Activated CD4-positive, alpha-beta T cell treated with anti-CD3 and anti-CD28 coated beads for 1 hour (primary cell): ENCODE measurements around the gene SLC6A2.

Experiments used
- DNase-seq: peaks from one replicate; pipeline ENCODE4 v3.0.0-alpha.2; 2020

The SLC6A2 gene

DNA sequence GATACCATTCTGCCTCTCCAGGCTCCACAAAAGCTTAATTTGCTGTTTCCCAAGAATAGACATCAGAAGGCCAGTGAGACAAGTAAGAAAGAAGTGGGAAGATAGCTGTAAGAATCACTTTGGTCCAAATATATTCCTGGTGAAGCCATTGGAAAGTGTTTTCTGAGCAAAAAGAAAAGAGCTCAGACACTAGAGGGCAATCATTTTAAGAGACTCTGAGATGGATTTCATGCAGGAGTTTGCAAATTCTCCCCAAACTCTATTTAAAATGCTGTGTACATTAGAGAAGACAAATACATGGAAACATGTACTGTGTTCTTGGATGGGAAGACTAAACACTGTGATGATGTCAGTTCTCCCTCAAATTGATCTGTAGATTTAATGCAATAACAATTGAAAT lies 8.0 kb upstream of the SLC6A2 start:
- no peak for DNase-seq

DNA sequence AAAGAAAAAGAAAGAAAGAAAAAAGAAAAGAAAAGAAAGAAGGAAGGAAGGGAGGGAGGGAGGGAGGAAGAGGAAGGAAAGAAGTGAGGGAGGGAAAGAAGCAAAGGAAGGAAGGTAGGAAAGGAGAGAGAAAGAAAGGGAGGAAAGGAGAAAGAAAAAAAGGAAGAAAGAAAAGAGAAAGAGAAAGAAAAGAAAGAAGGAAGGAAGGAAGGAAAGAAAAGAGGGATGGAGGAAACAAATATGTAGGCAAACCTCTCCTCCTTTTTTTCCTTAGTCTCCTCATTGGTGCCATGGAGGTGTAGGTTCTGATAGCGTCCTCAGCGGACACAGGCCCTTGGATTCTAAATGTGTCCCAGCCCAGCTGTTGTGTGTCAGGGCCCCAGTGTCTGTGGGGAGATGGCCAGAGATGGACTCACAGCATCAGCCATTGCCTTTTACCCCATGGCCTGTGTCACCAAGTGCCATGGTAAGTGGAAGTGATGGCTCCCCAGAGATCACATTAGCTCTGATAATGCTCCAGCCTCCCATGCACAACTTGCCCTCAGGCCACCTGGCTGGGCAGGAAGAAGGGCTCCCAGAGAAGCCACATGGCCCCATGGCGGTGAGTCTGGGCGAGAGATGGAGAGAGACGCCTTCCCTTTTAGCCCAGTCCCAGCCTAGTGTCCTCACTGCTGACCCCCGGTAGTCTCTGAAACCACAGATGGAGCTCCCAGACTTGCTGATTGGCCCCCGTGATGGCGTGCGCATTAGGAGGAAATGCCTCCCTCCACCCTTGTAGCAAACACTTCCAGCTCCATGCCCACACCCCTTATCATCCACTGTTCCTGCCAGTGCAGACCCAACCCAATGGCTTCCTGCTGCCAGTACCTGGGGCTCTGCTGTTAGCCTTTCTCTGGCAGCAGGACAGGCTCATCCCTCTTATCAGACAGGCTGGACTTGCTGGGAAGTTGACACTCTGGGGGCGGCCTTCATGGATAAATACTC lies 3.7 kb upstream of the SLC6A2 start:
- DNase-seq, result no peak

DNA sequence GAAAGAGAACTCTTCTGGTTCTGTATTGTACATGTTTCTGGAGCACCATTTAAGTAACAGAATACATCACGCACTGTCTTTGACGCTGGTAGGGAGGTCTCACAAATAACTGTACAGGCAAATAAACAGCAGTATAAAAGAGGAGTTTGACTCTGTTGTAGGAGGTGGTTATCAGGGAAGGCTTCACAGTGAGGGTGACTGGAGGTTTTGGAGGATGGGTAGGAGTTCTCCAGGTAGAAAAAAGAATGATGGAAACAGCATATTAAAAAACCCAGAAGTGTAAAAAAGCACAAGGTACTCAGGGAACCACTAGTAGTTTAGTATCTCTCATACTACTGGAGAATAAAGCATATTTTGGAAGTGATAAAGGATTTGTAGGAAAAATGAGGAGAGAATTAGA lies 2.7 kb upstream of the SLC6A2 start:
- no peak for DNase-seq

DNA sequence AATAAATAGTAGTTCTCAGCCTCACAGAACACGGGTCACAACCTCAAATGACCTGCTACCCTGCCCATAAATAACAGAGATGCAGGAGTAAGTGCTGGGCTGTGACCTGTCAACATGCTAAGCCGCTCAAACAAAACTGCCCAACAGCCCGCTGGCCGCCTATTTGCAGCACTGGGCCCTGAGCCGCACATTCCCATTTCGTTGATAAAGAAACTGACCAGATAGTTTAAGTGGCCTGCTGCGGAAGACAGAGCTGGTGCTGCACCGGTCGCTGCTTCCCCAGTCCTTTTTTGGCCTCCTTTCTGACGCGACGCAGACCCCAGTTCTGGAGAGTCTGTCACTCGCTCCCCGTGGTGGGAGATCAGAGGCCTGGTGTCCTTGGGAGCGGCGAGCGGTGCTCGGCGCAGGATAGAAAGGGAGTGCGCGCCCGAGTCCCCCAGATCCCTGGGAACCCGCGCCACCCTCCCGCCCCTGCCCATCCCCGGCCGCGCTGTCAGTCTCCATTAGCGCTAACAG lies 349 bp upstream of the SLC6A2 start:
- no peak for DNase-seq

DNA sequence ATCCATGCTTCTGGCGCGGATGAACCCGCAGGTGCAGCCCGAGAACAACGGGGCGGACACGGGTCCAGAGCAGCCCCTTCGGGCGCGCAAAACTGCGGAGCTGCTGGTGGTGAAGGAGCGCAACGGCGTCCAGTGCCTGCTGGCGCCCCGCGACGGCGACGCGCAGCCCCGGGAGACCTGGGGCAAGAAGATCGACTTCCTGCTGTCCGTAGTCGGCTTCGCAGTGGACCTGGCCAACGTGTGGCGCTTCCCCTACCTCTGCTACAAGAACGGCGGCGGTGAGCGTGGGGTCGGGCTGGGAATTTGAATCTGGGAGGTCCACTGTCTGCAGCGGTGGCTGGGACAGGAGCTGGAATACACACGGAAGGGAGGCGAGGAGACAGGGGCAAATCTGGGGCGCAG lies 904 bp downstream of the SLC6A2 start:
- no peak for DNase-seq

DNA sequence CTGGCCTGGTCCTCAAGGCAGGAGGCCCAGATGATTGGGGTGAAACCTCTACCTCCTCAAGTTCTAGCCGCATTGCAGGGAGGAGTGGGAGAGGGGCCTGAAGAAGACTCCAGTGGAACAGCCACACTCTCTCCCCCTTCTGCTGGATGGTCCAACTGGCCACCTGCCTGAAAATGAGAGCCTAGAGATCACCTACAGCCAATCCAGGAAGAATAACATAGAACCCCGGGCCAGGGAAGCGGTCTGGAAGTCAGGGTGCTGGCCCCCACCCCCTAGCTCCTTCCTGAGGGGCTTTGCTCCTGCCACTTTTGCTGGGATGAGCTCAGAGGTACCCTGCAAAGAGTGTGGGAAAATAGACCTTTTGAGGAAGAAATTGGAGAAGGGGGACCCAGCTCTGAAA lies 1.8 kb downstream of the SLC6A2 start:
- DNase-seq, result no peak

DNA sequence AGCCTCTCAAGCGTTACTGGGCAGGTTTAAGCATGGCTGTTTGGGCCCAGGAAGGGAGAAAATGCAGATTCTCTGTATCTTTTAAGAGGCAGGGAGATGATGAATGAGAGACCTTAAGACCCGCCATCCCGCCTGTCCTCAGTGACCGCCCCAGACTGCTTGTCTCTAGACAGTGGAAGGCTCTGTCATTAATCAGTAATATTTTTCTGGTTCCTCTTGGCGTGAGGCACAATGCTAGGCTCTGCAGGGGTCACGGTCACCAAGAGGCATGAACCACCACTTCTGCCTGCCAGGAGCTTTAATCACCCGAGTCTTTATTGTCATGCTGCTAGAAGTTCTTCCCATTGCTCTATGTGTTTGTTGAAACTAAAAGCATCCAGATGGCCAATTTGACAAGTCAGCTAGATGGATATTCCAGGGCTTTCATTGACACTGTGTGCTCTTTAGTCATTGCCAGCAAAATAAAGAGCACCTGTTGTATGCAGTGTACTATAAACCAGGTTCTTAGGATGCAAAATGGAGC lies 3.2 kb downstream of the SLC6A2 start:
- no peak for DNase-seq

DNA sequence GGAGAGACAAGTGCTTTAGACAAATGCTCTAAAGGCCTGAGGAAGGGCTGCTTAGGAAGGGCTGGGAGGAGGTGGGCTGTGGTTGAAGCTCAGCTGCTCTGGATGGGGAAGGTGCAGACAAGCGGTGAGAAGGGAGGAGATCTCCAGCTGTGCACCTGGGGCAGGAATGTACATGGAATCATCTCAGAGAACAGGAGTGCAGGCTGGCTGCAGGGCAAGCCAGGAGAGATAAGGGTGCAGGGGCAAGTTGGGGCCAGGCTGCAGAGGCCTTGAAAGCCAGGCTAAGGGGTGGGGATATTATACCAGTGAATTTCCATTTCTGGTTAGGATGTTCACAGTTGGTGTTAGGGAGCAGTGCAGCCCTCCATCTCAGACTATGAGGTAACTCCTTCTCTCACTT lies 4.2 kb downstream of the SLC6A2 start:
- DNase-seq, result no peak

DNA sequence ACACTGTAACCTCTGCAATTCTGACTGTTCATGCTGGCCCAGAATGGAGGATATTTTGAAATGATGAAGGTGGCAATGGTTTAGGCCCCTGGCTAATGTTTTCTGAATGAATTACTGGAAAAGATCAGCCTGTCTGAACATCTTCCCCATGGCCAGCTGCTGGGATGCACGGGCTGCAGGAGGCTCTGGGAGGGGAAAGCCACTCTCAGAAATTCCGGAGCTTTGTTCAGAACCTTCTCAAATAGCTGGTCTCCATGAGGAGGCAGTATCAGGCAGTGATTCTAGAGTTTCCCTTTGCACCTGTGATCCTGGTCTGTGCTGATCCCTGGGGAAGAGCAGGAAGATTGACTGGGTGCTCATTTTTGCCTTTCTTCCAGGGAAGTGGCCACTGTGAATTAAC lies 5.0 kb downstream of the SLC6A2 start:
- no peak for DNase-seq

DNA sequence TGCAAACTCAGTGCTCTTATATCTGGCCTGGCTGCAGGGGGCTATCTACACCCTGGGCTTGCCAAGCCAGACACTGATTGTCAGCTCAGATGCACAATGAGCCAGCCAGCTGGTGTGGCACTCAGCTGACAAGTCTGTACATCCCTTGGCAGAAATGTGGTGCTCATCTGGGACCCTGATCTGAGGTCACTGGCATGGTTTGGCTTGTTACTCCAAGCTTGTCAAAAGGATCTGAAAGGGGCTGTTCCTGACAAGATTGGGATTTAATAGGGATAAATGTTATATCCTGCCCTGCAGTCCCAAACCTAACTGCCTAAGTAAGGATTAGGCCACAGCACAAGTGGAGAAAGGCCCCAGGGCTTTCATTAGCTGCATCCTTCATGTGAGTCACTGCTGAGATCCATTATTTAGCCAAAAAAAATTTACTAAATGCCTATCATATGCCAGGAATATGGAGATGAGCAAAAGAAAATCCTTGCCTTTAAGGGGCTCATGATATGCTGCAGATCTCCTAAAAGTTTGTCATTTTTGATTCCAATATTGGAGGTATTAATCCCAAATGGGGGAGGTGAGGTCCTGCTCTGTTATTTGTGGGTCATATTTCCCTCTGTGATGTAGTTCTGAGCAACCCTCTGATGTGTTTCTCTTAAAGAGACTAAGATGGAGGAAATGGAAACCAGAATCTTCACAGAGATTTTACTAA lies 6.3 kb downstream of the SLC6A2 start:
- no peak for DNase-seq

DNA sequence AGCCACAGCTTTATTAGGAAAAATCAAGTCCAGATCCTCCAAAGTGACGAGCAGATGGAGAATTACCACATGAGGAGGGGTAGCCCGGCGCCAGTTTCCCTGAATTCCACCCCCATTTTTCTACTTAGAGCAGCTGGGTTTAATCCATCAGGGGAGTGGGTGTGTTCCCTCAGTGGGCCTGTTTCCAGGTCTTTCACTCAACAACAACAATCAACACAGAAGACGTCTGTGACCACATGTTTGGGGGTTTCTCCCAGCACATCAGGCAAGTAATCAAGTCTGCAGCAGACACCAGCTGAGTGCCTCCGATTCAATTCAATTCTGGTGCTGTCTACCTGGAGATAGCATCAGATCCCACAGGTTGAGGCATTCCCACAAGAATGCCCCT lies 6.8 kb downstream of the SLC6A2 start:
- no peak for DNase-seq

DNA sequence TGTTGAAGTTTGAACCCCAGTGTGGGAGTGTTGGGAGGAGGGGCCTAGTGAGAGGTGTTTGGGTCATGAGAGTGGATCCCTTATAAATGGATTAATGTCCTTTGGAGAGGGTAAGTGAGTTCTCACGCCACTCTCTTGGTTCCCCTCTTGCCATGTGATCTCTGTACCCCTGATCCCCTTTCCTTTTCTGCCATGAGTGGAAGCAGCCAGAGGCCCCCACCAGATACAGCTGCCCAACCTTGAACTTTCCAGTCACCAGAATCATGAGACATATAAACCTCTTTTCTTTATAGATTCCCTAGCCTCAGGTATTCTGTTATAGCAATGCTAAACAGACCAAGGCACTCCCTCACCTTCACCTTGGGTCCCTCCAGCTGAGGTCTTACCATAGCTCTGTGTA lies 7.4 kb downstream of the SLC6A2 start:
- no peak for DNase-seq

DNA sequence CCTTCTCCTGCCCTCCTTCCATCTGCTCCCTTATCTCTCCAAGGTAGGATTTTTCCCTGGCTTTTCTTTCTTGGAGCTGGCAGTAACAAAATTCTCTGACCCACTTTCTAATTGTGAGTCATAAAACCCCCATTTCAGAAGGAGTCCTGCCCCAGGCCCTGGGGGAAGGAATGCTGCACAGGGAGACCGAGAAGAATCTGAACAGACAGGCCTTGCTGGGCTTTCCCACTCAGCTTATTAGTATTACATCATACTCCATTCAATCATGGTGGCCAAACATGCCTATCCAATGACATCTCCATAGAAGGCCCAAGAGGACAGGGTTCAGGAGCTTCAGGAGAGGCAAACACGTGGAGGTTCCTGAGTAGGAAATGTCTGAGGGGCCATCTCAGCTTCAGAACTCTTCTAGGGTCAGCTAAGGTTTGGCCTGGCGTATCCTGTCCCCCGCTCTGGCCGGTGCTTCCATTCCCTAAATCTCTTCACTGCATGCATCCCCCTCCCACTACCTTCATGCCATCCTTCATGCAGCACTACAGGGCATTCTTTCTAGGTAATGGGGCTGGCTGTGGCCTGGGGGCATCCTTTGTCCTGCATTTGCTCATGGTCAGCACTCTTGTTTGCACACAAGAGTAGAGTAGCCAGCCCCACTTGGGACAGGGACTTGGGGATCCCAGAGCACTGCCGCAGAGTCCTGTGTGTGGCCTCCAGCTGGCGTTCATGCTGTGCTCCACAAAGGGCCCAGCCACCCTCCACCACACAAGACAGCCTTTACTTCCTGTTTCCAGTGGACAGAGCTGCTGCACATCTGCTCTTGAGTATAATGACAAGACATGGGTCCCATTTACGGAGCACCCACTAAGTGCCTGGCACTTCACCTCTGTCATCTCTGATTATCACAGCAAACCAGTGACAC lies 8.2 kb downstream of the SLC6A2 start:
- no peak for DNase-seq

DNA sequence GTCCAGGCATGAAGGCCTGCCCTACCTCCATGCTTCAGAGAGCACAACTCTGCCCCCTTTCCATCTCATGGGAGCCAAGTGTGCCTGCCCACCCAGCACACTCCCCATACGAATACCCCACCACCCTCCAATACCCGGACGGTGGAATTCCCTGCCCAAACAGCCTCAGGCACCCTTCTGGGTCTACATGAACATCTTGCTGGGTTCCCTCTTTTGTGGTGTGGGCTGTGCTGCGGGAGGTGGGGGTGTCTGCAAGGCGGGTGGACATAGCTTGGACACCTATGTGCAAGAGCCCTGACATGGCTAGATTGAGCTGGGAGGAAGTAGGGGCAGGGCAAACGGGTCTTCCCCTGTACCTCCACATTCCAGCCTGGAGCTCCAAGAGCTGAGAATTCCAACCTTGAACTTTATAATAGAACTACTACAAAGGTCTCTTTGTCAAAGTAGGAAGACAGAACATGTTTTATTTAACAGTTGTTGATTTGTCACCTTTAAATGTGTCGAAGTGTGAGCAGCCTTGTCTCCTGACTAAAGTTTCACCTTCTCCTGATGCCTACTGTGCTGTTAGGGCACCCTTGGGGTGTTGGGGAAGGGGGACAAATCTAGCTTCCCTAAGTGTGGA lies 9.1 kb downstream of the SLC6A2 start:
- no peak for DNase-seq

DNA sequence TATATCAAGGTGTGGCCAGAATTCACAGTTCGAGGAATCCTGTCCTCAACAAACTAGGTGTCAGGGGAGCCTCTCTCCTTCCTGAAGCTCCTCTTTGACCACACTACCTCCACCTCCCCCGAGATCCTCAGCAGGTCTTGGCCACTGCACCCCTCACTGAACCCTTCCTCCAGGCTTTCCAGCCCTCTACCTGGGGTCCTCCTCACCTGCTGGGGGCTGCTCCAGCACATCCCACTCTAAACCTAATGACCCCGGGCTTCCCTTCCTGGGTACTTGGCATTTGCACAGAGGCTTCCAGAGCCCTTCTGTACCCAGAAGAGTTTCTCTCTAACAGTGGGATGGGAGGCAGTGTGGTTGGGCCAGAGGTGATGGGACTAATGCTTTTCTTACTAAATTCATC lies 9.7 kb downstream of the SLC6A2 start:
- no peak for DNase-seq

DNA sequence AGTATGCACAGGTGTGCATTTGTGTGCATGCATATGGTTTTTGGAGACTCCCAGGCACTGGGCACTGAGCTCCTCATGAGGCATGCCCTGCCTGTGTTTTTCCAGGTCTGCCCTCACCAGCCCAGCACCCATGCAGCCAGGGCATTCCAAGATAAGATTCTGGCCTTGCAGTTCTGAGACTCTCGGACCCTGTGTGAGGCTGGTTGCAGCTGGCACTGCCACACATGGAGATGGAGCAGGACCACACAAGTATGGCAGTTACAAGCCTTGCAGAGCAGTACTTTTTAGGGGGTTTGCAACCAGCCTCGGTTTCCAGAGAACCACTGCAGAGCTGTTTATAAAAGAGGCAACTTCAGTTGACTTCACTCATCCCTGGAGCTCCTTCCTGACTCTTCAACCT lies 10.2 kb downstream of the SLC6A2 start:
- no peak for DNase-seq

DNA sequence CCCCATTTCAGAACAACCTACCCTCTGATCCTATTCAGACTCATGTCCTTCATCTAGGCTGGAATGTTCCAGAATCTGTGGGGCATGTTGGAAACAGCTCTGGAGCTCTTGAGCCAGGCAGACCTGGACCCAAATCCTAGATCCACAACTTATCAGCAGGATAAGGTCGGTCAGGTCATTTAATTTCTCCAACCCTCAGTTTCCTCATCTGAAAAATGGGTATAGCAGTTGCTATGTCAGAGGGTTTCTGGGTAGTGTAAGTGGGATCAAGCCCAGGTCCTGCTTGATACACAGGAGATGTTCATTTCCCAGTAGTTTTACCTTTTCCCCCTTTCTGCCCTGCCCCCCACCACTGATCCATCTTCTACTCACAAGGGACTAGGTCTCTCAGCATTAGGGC lies 12.0 kb downstream of the SLC6A2 start:
- DNase-seq, result no peak

DNA sequence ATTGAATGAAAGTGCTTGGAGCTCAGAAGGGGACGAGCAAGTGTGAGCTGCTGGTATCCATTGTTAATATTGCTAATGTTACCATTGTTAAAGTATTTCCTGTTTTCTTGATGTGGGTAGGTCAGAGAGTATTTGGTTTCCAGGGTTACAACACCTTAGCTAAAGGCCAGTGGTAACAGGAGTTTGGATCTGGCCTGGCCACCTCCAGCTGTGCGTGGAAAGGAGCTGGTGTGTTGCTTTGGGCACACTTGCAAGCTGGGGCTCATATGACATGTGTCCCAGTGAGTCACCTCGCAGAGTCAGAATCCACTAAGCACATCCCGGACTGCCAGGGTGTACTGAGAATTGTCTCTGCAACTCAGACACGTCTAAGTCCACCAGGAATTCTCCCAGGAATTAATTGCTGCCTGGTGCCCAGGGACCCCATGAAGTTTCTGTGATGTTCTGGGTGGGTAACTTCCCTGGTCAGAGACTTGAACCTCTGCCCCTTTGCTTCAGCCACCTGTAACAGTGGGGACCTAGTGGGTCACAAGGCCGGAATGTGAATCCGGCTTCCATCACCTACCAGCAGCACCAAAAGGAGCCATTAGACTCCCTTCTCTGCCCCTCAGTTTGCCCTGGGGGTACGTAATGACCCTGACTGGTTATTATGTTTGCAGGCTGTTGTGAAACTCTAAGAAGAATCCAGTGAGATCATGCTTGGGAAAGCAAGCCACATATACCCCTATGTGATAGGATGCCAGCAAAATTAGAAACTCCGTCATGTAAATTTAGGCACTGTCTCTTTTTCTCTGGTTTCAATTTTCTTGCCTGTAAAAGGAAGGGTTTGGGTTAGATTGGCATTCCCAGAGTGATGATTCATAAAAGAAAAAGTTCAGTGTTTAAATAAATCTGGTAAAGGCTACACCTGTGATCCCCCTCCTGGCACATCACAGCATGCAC lies 12.8 kb downstream of the SLC6A2 start:
- no peak for DNase-seq

DNA sequence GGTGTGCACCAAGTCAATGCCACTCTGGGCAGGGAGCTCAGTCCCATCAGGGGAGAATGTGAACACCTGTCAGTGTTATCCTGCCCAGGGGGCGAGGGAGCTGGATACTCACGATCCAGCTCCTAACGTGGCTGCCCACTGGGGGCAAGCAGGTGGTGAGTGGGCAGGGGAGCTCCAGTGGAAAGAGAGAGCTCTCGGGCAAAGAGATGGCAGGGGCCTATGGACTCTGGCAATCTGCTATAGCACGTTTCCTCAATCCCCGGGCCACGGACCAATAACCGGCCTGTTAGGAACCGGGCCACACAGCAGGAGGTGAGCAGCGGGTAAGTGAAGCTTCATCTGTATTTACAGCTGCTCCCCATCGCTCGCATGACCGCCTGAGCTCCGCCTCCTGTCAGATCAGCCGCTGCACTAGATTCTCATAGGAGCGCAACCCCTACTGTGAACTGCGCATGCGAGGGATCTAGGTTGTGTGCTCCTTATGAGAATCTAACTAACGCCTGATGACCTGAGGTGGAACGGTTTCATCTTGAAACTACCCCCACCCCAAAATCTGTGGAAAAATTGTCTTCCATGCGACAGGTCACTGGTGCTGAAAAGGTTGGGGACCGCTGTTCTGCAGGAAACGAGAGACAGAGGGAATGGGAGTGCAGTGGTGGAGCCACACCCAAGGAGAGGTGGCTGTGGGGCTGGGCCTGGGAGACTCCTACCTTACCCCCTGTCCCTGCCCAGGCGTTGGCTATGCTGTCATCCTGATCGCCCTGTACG lies 15.6 kb downstream of the SLC6A2 start:
- DNase-seq, result no peak

DNA sequence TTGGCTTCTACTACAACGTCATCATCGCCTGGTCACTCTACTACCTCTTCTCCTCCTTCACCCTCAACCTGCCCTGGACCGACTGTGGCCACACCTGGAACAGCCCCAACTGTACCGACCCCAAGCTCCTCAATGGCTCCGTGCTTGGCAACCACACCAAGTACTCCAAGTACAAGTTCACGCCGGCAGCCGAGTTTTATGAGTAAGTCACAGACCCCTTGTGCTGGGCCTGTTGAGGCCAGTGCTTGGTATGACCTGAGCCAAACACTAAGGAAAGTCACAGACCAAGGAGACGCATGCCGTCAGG lies 16.1 kb downstream of the SLC6A2 start:
- no peak for DNase-seq

DNA sequence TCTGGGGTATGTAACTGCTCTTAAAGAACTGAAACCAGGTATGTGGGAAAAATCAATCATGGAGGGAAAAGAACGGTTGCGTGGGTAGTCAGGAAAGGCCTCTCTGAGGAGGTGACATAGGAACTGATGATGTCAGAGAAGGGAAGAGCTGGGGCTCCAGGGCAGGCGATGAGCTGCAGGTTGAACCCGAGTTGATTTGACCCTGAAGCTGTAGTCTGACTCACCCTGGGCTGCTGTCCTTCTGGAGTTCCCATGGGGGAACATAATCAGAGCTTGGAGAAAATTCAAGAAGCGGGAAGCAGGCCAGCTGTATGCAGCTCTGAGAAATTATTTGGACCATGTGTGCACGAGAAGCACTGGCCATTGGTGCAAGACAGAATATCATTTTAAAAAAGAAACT lies 16.7 kb downstream of the SLC6A2 start:
- DNase-seq, result no peak
